HG02970 (cell line): ENCODE results near the gene HSD3B7.
"Not testable (repeated sequence)": the region's sequence is repeated elsewhere in the genome, so short reads cannot be mapped to it uniquely, and the experiment has no call there.

ENCODE experiments used
- ATAC-seq: cut with Tn5 transposase; IDR thresholded peaks from one replicate; pipeline ENCODE4 v1.9.1; 2021; ENCODE audit warnings: mild to moderate bottlenecking, moderate library complexity, moderate number of reproducible peaks; ENCODE audit not compliant: unreplicated experiment, low FRiP score

Gene HSD3B7

GRCh38 chr16:30998852-30999761, 14.1 kb downstream of the HSD3B7 start:
- ATAC-seq = no peak

- no peak for ATAC-seq
Observed at GRCh38 chr16:31000671-31001382, 15.8 kb downstream of the HSD3B7 start.

- no peak for ATAC-seq
Observed at GRCh38 chr16:31001507-31002249, 16.7 kb downstream of the HSD3B7 start.

GRCh38 chr16:31002250-31002700, 17.3 kb downstream of the HSD3B7 start:
- no peak for ATAC-seq

- no peak for ATAC-seq
Observed at GRCh38 chr16:31002862-31003341, 17.9 kb downstream of the HSD3B7 start.

- no peak for ATAC-seq
Observed at GRCh38 chr16:31003744-31004143, 18.7 kb downstream of the HSD3B7 start.

- ATAC-seq = no peak
Observed at GRCh38 chr16:31004658-31005057, 19.7 kb downstream of the HSD3B7 start.

GRCh38 chr16:31005350-31006085, 20.5 kb downstream of the HSD3B7 start:
- no peak for ATAC-seq

GRCh38 chr16:31006086-31006385, 21.0 kb downstream of the HSD3B7 start:
- ATAC-seq = no peak

GRCh38 chr16:31006589-31006988, 21.6 kb downstream of the HSD3B7 start:
- ATAC-seq = no peak

GRCh38 chr16:31007684-31008083, 22.7 kb downstream of the HSD3B7 start:
- ATAC-seq = no peak

GRCh38 chr16:31008149-31008548, 23.1 kb downstream of the HSD3B7 start:
- ATAC-seq = no peak

- no peak for ATAC-seq
Observed at GRCh38 chr16:31008551-31008950, 23.5 kb downstream of the HSD3B7 start.

GRCh38 chr16:31009120-31009519, 24.1 kb downstream of the HSD3B7 start:
- ATAC-seq = no peak

GRCh38 chr16:31009894-31010584, 25.0 kb downstream of the HSD3B7 start:
- no peak for ATAC-seq

- ATAC-seq = no peak
Observed at GRCh38 chr16:31010585-31011325, 25.7 kb downstream of the HSD3B7 start, which contains the start of gene STX1B. Gene STX1B (minus strand): TSS chr16:31010638. CDS start chr16:31010396, 242 bp downstream.

- not testable (repeated sequence) for ATAC-seq
Observed at GRCh38 chr16:31011815-31012214, 26.8 kb downstream of the HSD3B7 start.

GRCh38 chr16:31013292-31013691, 28.3 kb downstream of the HSD3B7 start:
- ATAC-seq = not testable (repeated sequence)

- no peak for ATAC-seq
Observed at GRCh38 chr16:31016018-31016417, 31.0 kb downstream of the HSD3B7 start.
